Measurements from ENCODE around the gene ADCK1.

- TF ChIP-seq EP300 (IDR thresholded peaks at IDR 0.05) = no peak
- no peak for TF ChIP-seq CTCF (IDR thresholded peaks at IDR 0.05)
- TF ChIP-seq POLR2A (IDR thresholded peaks at IDR 0.05) = no peak
Measured at GRCh38 chr14:77965050-77965449, 165.1 kb downstream of the ADCK1 start.
